Measurements from ENCODE around the gene ITCH. TPM values are rescaled to one million over a fixed set of nuclear protein-coding genes. Genes with fewer than 3 reads are reported as not detected.

Gene ITCH
- total RNA-seq, 1 experiment from 2014 or later = 78.8 TPM

GRCh38 chr20:34537651-34538050, 174.6 kb downstream of the ITCH start:
- TF ChIP-seq ELF1 (IDR thresholded peaks at IDR 0.05; ENCODE audit: borderline replicate concordance, low read depth) (no peak), EZH2phosphoT487 (IDR thresholded peaks at IDR 0.05; ENCODE audit: borderline replicate concordance) (no peak), CEBPB (IDR thresholded peaks at IDR 0.05; ENCODE audit: low read depth) (no peak), CTCF (IDR thresholded peaks at IDR 0.05 in 2 of 3, conservative IDR thresholded peaks at IDR 0.05 in 1 of 3; ENCODE audit: borderline replicate concordance in 1 of 3, insufficient read depth in 1 of 3, low read depth in 2 of 3, low read length in 2 of 3) (no peak), CBX3 (IDR thresholded peaks at IDR 0.05; ENCODE audit: low read depth) (no peak), REST (IDR thresholded peaks at IDR 0.05; ENCODE audit: low read depth) (no peak), JUND (IDR thresholded peaks at IDR 0.05) (no peak), ATF3 (IDR thresholded peaks at IDR 0.05) (no peak), POLR2AphosphoS5 (IDR thresholded peaks at IDR 0.05; ENCODE audit: low read depth, low read length) (no peak), SIN3A (IDR thresholded peaks at IDR 0.05; ENCODE audit: low read depth) (no peak), TCF7L2 (IDR thresholded peaks at IDR 0.05; ENCODE audit: borderline replicate concordance, extremely low read depth, insufficient read depth, insufficient read length) (no peak), SRF (IDR thresholded peaks at IDR 0.05; ENCODE audit: low read depth) (no peak), EZH2 (IDR thresholded peaks at IDR 0.05) (no peak), MAX (IDR thresholded peaks at IDR 0.05) (no peak), FOSL1 (IDR thresholded peaks at IDR 0.05; ENCODE audit: low read depth) (no peak), SP1 (IDR thresholded peaks at IDR 0.05; ENCODE audit: low read depth) (no peak)
- ChIA-PET CTCF (interaction anchor here (0.7 to 2.4 kb wide), 8 partner anchors 15 to 396 kb away, joined by 3 to 9 read pairs (median 4); partner anchors contain the start of gene DYNLRB1), POLR2A (no interaction called here), RAD21 (ENCODE audit: low non-redundant PET in 1 of 2, low total read pairs in 2 of 2, uncharacterized antibody in 2 of 2, unreplicated experiment in 2 of 2) (interaction anchor here in 1 of 2 experiments (1.3 kb wide), 1 partner anchor 225 kb away, joined by 3 read pairs; no protein-coding TSS in a partner anchor)
- H3K9ac ChIP-seq (ENCODE audit: low read length) = no peak overlapping the region
- no peaks in the 10 kb centered on the region for H4K20me1 ChIP-seq (ENCODE audit: insufficient read depth)
- peaks cover 1% of the 10 kb centered on the region; the same call in 1 of the 2 replicates for H3K79me2 ChIP-seq (ENCODE audit: insufficient read depth, low read length)
- no peak overlapping the region for H3K4me3 ChIP-seq (replicated peaks in 1 of 2; ENCODE audit: low read depth in 1 of 2, low read length in 2 of 2)
- BruUV-seq (replicated peaks) = no TSS peak
- no peak overlapping the region for H3K4me2 ChIP-seq (ENCODE audit: low read length)
- H3K9me2 ChIP-seq (ENCODE audit: insufficient read depth) = no peaks in the 10 kb centered on the region
- peaks cover 26 to 39% of the 10 kb centered on the region in 2 experiments; a peak in 3 of 4 replicates for H3K36me3 ChIP-seq (ENCODE audit: control insufficient read depth in 1 of 2, insufficient read depth in 2 of 2, low read length in 2 of 2)
- H3K9me3 ChIP-seq (ENCODE audit: control insufficient read depth in 1 of 2, insufficient read depth in 1 of 2, low read depth in 1 of 2, low read length in 2 of 2) = no peaks in the 10 kb centered on the region
- no peak overlapping the region for H3K27ac ChIP-seq (ENCODE audit: low read depth, low read length)
- H2AFZ ChIP-seq (ENCODE audit: low read depth, low read length, poor library complexity, severe bottlenecking) = no peak overlapping the region
- ATAC-seq = no peak
- no peaks in the 10 kb centered on the region for H3K27me3 ChIP-seq (ENCODE audit: insufficient read depth, low read length)
- H3K4me1 ChIP-seq (ENCODE audit: control insufficient read depth in 1 of 2, insufficient read depth in 2 of 2, low read length in 2 of 2) = no peaks in the 10 kb centered on the region
- intact Hi-C loops (cut with micrococcal nuclease) = loop anchor here (1.0 to 2.0 kb wide), 2 partner anchors 171 to 231 kb away; no protein-coding TSS in a partner anchor
- DNase-seq (ENCODE audit: low read depth, low spot score) = no peak
